Liver (tissue), 2 donors: Measurements from ENCODE around the gene FRMPD4.
"Not testable (repeated sequence)": the region's sequence is repeated elsewhere in the genome, so short reads cannot be mapped to it uniquely, and the experiment has no call there.

Source experiments
- TF ChIP-seq, protein P1 (sequence below): fragments of 150-350 bp; IDR thresholded peaks from 2 replicates; pipeline ENCODE4 v1.5.1; 2017; ENCODE audit warnings: improper control_type of control experiment, low read depth, low read length; ENCODE audit not compliant: missing input control
- TF ChIP-seq, protein P2 (sequence below): IDR thresholded peaks from 2 replicates; pipeline ENCODE4 v1.6.1; 2016; ENCODE audit warnings: antibody characterized with exemption, mild to moderate bottlenecking
- donor health status: healthy.

DNA sequence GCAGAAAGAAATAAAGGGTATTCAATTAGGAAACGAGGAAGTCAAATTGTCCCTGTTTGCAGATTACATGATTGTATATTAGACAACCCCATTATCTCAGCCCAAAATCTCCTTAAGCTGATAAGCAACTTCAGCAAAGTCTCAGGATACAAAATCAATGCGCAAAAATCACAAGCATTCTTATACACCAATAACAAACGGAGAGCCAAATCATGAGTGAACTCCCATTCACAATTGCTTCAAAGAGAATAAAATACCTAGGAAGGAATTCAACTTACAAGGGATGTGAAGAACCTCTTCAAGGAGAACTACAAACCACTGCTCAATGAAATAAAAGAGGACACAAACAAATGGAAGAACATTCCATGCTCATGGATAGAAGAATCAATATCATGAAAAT is 404.0 kb downstream of the FRMPD4 start:
- TF ChIP-seq, protein P1, sequence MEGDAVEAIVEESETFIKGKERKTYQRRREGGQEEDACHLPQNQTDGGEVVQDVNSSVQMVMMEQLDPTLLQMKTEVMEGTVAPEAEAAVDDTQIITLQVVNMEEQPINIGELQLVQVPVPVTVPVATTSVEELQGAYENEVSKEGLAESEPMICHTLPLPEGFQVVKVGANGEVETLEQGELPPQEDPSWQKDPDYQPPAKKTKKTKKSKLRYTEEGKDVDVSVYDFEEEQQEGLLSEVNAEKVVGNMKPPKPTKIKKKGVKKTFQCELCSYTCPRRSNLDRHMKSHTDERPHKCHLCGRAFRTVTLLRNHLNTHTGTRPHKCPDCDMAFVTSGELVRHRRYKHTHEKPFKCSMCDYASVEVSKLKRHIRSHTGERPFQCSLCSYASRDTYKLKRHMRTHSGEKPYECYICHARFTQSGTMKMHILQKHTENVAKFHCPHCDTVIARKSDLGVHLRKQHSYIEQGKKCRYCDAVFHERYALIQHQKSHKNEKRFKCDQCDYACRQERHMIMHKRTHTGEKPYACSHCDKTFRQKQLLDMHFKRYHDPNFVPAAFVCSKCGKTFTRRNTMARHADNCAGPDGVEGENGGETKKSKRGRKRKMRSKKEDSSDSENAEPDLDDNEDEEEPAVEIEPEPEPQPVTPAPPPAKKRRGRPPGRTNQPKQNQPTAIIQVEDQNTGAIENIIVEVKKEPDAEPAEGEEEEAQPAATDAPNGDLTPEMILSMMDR: not testable (repeated sequence)
- TF ChIP-seq, protein P2, sequence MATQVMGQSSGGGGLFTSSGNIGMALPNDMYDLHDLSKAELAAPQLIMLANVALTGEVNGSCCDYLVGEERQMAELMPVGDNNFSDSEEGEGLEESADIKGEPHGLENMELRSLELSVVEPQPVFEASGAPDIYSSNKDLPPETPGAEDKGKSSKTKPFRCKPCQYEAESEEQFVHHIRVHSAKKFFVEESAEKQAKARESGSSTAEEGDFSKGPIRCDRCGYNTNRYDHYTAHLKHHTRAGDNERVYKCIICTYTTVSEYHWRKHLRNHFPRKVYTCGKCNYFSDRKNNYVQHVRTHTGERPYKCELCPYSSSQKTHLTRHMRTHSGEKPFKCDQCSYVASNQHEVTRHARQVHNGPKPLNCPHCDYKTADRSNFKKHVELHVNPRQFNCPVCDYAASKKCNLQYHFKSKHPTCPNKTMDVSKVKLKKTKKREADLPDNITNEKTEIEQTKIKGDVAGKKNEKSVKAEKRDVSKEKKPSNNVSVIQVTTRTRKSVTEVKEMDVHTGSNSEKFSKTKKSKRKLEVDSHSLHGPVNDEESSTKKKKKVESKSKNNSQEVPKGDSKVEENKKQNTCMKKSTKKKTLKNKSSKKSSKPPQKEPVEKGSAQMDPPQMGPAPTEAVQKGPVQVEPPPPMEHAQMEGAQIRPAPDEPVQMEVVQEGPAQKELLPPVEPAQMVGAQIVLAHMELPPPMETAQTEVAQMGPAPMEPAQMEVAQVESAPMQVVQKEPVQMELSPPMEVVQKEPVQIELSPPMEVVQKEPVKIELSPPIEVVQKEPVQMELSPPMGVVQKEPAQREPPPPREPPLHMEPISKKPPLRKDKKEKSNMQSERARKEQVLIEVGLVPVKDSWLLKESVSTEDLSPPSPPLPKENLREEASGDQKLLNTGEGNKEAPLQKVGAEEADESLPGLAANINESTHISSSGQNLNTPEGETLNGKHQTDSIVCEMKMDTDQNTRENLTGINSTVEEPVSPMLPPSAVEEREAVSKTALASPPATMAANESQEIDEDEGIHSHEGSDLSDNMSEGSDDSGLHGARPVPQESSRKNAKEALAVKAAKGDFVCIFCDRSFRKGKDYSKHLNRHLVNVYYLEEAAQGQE: not testable (repeated sequence)
